HCT116 (cell line): ENCODE measurements around the gene CCDC138. TPM values are rescaled to one million over a fixed set of nuclear protein-coding genes. Genes with fewer than 3 reads are reported as not detected.

Experiments used
- ATAC-seq: fragments of 200-7000 bp; cut with Tn5 transposase; 2 replicates; pipeline ENCODE4 v1.9.1; 2020; ENCODE audit warnings: mild to moderate bottlenecking, moderate library complexity
- BruUV-seq: library from RNA; stranded (reverse); fragments of 400-500 nt; replicated peaks from 2 replicates; lab custom pipeline; 2021; lab: Mats Ljungman, UMichigan
- CTCF ChIA-PET: fragments of 300-600 bp; sonication (Branson Sonifier 250); formaldehyde crosslinking; loops from one replicate; lab custom pipeline; 2021; ENCODE audit warnings: antibody characterized with exemption; lab: Charles Lee
- POLR2A ChIA-PET: fragments of 300-600, 350-600 bp; sonication (Branson Sonifier 250); formaldehyde crosslinking; loops from one replicate; lab custom pipeline; 2021; ENCODE audit warnings: antibody characterized with exemption; lab: Charles Lee
- RAD21 ChIA-PET, 2 experiments: fragments of 300-600 bp; sonication (Branson Sonifier 250); formaldehyde crosslinking; loops; one replicate each; lab custom pipeline; 2023; ENCODE audit warnings: low total read pairs in 2 of 2; ENCODE audit not compliant: uncharacterized antibody in 2 of 2, unreplicated experiment in 2 of 2, low non-redundant PET in 1 of 2; lab: Charles Lee
- DNase-seq: peaks from one replicate; pipeline ENCODE4 v3.0.0-alpha.2; 2010; ENCODE audit warnings: low read depth, low spot score
- H2AFZ ChIP-seq: fragments of 200-600 bp; shearing (Covaris generic), sonication (generic); 2 replicates; pipeline ENCODE4 v1.6.1; 2017; ENCODE audit warnings: low read depth, mixed run types, mixed read lengths, antibody characterized with exemption, low read length; ENCODE audit not compliant: poor library complexity, severe bottlenecking
- H3K27ac ChIP-seq: 2 replicates; pipeline ENCODE4 v1.5.1; 2012; ENCODE audit warnings: low read depth, low read length
- H3K27me3 ChIP-seq: fragments of 200-600 bp; sonication (generic); 2 replicates; pipeline ENCODE4 v1.6.1; 2016; ENCODE audit warnings: mixed run types, low read length, mixed read lengths; ENCODE audit not compliant: insufficient read depth
- H3K36me3 ChIP-seq, 2 experiments: fragments of 200-500 bp in 1 of 2; fragments of 200-600 bp in 1 of 2; sonication (Bioruptor generic) in 1 of 2; sonication (generic) in 1 of 2; 2 replicates each; pipeline versions ENCODE4 v1.5.1 to v1.6.1; 2014 to 2016; ENCODE audit warnings: low read length in 2 of 2, inconsistent platforms in 1 of 2, mixed read lengths in 1 of 2, mixed run types in 1 of 2; ENCODE audit not compliant: insufficient read depth in 2 of 2, control insufficient read depth in 1 of 2
- H3K4me1 ChIP-seq, 2 experiments: fragments of 200-600 bp in 1 of 2; sonication (generic) in 1 of 2; 2 replicates each; pipeline versions ENCODE4 v1.5.1 to v1.6.1; 2012 to 2017; ENCODE audit warnings: low read length in 2 of 2, inconsistent platforms in 1 of 2, mild to moderate bottlenecking in 1 of 2, mixed read lengths in 1 of 2, mixed run types in 1 of 2, moderate library complexity in 1 of 2; ENCODE audit not compliant: insufficient read depth in 2 of 2, control insufficient read depth in 1 of 2
- H3K4me2 ChIP-seq: fragments of 200-600 bp; sonication (generic); 2 replicates; pipeline ENCODE4 v1.6.1; 2017; ENCODE audit warnings: mixed run types, low read length, mixed read lengths
- H3K4me3 ChIP-seq, 2 experiments: fragments of 200-600 bp in 1 of 2; sonication (generic) in 1 of 2; replicated peaks in 1 of 2; 2 replicates each; pipeline ENCODE4 v1.5.1; 2011 to 2016; ENCODE audit warnings: low read length in 2 of 2, control low read depth in 1 of 2, low read depth in 1 of 2, mild to moderate bottlenecking in 1 of 2, mixed read lengths in 1 of 2, mixed run types in 1 of 2
- H3K79me2 ChIP-seq: fragments of 200-600 bp; sonication (generic); 2 replicates; pipeline ENCODE4 v1.6.1; 2017; ENCODE audit warnings: mild to moderate bottlenecking, mixed run types, low read length, moderate library complexity, mixed read lengths; ENCODE audit not compliant: insufficient read depth
- H3K9ac ChIP-seq: fragments of 200-600 bp; sonication (generic); 2 replicates; pipeline ENCODE4 v1.6.1; 2016; ENCODE audit warnings: low read length, mixed read lengths
- H3K9me2 ChIP-seq: fragments of 200-600 bp; sonication (generic), shearing (Covaris generic); 2 replicates; pipeline ENCODE4 v1.6.1; 2017; ENCODE audit warnings: mixed run types, mild to moderate bottlenecking, moderate library complexity; ENCODE audit not compliant: insufficient read depth
- H3K9me3 ChIP-seq, 2 experiments: fragments of 200-500 bp in 1 of 2; fragments of 200-600 bp in 1 of 2; sonication (Bioruptor generic) in 1 of 2; sonication (generic) in 1 of 2; 2 replicates each; pipeline ENCODE4 v1.6.1; 2014 to 2017; ENCODE audit warnings: low read length in 2 of 2, mixed read lengths in 2 of 2, inconsistent platforms in 1 of 2, low read depth in 1 of 2, mild to moderate bottlenecking in 1 of 2, mixed run types in 1 of 2, moderate library complexity in 1 of 2; ENCODE audit not compliant: control insufficient read depth in 1 of 2, insufficient read depth in 1 of 2
- H4K20me1 ChIP-seq: fragments of 200-600 bp; sonication (generic), shearing (Covaris generic); 2 replicates; pipeline ENCODE4 v1.6.1; 2017; ENCODE audit warnings: mixed run types, mild to moderate bottlenecking, moderate library complexity; ENCODE audit not compliant: insufficient read depth
- CBX3 ChIP-seq: IDR thresholded peaks from 2 replicates; pipeline ENCODE4 v1.6.1; 2012; ENCODE audit warnings: low read depth
- CEBPB ChIP-seq: IDR thresholded peaks from 2 replicates; pipeline ENCODE4 v1.6.1; 2012; ENCODE audit warnings: low read depth
- CTCF ChIP-seq, 3 experiments: fragments of 200-600 bp in 1 of 3; sonication (generic) in 1 of 3; IDR thresholded peaks in 2 of 3; conservative IDR thresholded peaks in 1 of 3; 2 replicates each; pipeline ENCODE4 v1.5.1; 2012 to 2017; ENCODE audit warnings: low read depth in 2 of 3, low read length in 2 of 3, antibody characterized with exemption in 1 of 3, borderline replicate concordance in 1 of 3, control low read depth in 1 of 3, mild to moderate bottlenecking in 1 of 3, mixed read lengths in 1 of 3, mixed run types in 1 of 3, moderate library complexity in 1 of 3; ENCODE audit not compliant: insufficient read depth in 1 of 3
- EZH2 ChIP-seq: fragments of 200-600 bp; sonication (generic); IDR thresholded peaks from 2 replicates; pipeline ENCODE4 v1.6.1; 2017; ENCODE audit warnings: antibody characterized with exemption, mixed run types
- EZH2phosphoT487 ChIP-seq: fragments of 200-600 bp; IDR thresholded peaks from 2 replicates; pipeline ENCODE4 v1.6.1; 2018; ENCODE audit warnings: antibody characterized with exemption, borderline replicate concordance
- FOSL1 ChIP-seq: IDR thresholded peaks from 2 replicates; pipeline ENCODE4 v1.6.1; 2012; ENCODE audit warnings: low read depth
- JUND ChIP-seq: IDR thresholded peaks from 2 replicates; pipeline ENCODE4 v1.6.1; 2012
- POLR2A ChIP-seq: IDR thresholded peaks from 2 replicates; pipeline ENCODE4 v1.7.0; 2011; ENCODE audit warnings: borderline replicate concordance; ENCODE audit not compliant: insufficient read depth, insufficient read length; ENCODE audit errors: extremely low read depth
- SIN3A ChIP-seq: IDR thresholded peaks from 2 replicates; pipeline ENCODE4 v1.6.1; 2012; ENCODE audit warnings: low read depth
- SP1 ChIP-seq: IDR thresholded peaks from 2 replicates; pipeline ENCODE4 v1.6.1; 2012; ENCODE audit warnings: low read depth
- YY1 ChIP-seq: IDR thresholded peaks from 2 replicates; pipeline ENCODE4 v1.6.1; 2011; ENCODE audit warnings: low read length, low read depth, moderate library complexity, mild to moderate bottlenecking; ENCODE audit not compliant: insufficient replicate concordance; ENCODE audit errors: extremely low read depth
- ZFX ChIP-seq: fragments of 450-650 bp; IDR thresholded peaks from 2 replicates; pipeline ENCODE4 v1.6.1; 2017
- ZNF274 ChIP-seq: fragments of 200-500 bp; sonication (Bioruptor generic); IDR thresholded peaks from 2 replicates; pipeline ENCODE4 v1.6.1; 2014; ENCODE audit warnings: mild to moderate bottlenecking, low read depth, low read length, inconsistent platforms
- intact Hi-C: fragments of 100-400 bp; cut with micrococcal nuclease; formaldehyde crosslinking; loops from 2 replicates; pipeline ENCODE4 v1.10.0; 2022
- total RNA-seq: library from RNA; stranded (reverse); gene quantifications from one replicate; pipeline ENCODE4 v1.2.1, GENCODE V29; 2021; ENCODE audit not compliant: unreplicated experiment
- TF ChIP-seq, protein P1 (sequence below): IDR thresholded peaks from 2 replicates; pipeline ENCODE4 v1.6.1; 2012; ENCODE audit warnings: low read depth
- TF ChIP-seq, protein P2 (sequence below): IDR thresholded peaks from 2 replicates; pipeline ENCODE4 v1.6.1; 2012
- TF ChIP-seq, protein P3 (sequence below): IDR thresholded peaks from 2 replicates; pipeline ENCODE4 v1.6.1; 2011; ENCODE audit warnings: mild to moderate bottlenecking, low read length, moderate library complexity; ENCODE audit not compliant: insufficient replicate concordance; ENCODE audit errors: extremely low read depth

CCDC138 gene
- total RNA-seq, 1 experiment from 2014 or later, result 13.4 TPM

DNA sequence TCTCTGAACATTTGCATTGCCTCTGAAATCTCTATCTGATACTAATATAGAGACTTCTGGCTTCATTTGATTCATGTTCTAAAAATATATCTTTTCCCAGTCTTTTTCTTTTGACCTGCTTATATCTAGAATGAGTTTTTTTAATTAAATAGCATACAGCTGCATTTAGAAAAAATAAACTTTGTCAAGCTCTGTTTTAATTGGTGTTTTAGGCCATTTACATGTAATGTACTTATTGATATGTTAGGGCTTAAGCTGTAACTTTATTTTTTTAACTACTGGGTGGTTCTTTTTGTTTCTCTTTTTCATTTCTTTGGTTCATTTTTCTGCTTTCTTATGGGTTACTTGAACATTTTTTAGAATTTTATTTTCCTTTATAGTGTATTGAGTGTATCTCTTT, 54.9 kb downstream of the CCDC138 start:
- TF ChIP-seq ZFX (no peak), YY1 (no peak), ZNF274 (no peak), FOSL1 (no peak), CTCF (IDR thresholded peaks at IDR 0.05 in 2 of 3, conservative IDR thresholded peaks at IDR 0.05 in 1 of 3; ENCODE audit: borderline replicate concordance in 1 of 3, insufficient read depth in 1 of 3, low read depth in 2 of 3, low read length in 2 of 3) (no peak), POLR2A (no peak), CEBPB (no peak), CBX3 (no peak), SIN3A (no peak), EZH2 (no peak), JUND (no peak), EZH2phosphoT487 (no peak), SP1 (no peak)
- TF ChIP-seq, protein P1, sequence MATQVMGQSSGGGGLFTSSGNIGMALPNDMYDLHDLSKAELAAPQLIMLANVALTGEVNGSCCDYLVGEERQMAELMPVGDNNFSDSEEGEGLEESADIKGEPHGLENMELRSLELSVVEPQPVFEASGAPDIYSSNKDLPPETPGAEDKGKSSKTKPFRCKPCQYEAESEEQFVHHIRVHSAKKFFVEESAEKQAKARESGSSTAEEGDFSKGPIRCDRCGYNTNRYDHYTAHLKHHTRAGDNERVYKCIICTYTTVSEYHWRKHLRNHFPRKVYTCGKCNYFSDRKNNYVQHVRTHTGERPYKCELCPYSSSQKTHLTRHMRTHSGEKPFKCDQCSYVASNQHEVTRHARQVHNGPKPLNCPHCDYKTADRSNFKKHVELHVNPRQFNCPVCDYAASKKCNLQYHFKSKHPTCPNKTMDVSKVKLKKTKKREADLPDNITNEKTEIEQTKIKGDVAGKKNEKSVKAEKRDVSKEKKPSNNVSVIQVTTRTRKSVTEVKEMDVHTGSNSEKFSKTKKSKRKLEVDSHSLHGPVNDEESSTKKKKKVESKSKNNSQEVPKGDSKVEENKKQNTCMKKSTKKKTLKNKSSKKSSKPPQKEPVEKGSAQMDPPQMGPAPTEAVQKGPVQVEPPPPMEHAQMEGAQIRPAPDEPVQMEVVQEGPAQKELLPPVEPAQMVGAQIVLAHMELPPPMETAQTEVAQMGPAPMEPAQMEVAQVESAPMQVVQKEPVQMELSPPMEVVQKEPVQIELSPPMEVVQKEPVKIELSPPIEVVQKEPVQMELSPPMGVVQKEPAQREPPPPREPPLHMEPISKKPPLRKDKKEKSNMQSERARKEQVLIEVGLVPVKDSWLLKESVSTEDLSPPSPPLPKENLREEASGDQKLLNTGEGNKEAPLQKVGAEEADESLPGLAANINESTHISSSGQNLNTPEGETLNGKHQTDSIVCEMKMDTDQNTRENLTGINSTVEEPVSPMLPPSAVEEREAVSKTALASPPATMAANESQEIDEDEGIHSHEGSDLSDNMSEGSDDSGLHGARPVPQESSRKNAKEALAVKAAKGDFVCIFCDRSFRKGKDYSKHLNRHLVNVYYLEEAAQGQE, result no peak
- TF ChIP-seq, protein P2, sequence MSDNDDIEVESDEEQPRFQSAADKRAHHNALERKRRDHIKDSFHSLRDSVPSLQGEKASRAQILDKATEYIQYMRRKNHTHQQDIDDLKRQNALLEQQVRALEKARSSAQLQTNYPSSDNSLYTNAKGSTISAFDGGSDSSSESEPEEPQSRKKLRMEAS, result no peak
- TF ChIP-seq, protein P3, sequence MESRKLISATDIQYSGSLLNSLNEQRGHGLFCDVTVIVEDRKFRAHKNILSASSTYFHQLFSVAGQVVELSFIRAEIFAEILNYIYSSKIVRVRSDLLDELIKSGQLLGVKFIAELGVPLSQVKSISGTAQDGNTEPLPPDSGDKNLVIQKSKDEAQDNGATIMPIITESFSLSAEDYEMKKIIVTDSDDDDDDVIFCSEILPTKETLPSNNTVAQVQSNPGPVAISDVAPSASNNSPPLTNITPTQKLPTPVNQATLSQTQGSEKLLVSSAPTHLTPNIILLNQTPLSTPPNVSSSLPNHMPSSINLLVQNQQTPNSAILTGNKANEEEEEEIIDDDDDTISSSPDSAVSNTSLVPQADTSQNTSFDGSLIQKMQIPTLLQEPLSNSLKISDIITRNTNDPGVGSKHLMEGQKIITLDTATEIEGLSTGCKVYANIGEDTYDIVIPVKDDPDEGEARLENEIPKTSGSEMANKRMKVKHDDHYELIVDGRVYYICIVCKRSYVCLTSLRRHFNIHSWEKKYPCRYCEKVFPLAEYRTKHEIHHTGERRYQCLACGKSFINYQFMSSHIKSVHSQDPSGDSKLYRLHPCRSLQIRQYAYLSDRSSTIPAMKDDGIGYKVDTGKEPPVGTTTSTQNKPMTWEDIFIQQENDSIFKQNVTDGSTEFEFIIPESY, result no peak
- no peak overlapping the region for H3K4me3 ChIP-seq
- intact Hi-C loops, result no loop called here
- H3K4me2 ChIP-seq, result no peak overlapping the region
- H3K36me3 ChIP-seq, result peaks cover 2 to 9% of the 10 kb centered on the region in 2 experiments; a peak in 1 of 4 replicates
- H3K9me2 ChIP-seq, result no peaks in the 10 kb centered on the region
- POLR2A ChIA-PET, result no interaction called here
- CTCF ChIA-PET, result no interaction called here
- no peaks in the 10 kb centered on the region for H3K79me2 ChIP-seq
- no TSS peak for BruUV-seq
- H4K20me1 ChIP-seq, result no peaks in the 10 kb centered on the region
- no peak overlapping the region for H3K27ac ChIP-seq
- no peak overlapping the region for H3K9ac ChIP-seq
- ATAC-seq (no peak), DNase-seq (no peak)
- H2AFZ ChIP-seq, result no peak overlapping the region
- RAD21 ChIA-PET, result no interaction called here
- 0 out of 4 replicates have a peak, but pooled peaks cover 0 to 5% of the 10 kb centered on the region in 2 experiments for H3K9me3 ChIP-seq
- H3K4me1 ChIP-seq, result no peaks in the 10 kb centered on the region
- H3K27me3 ChIP-seq, result no peaks in the 10 kb centered on the region
